ENCODE data around the gene MYCL. TPM values are rescaled to one million over a fixed set of nuclear protein-coding genes. Genes with fewer than 3 reads are reported as not detected.

Gene MYCL
- total and polyA plus RNA-seq, 2 of the 8 experiments (the other 6 are each of a cell fraction or from before 2014, with no cell fraction given): 20.3 to 28.8 TPM

GRCh38 chr1:39847940-39848339 lies 53.8 kb downstream of the MYCL start (continued):
- TF ChIP-seq CEBPB (IDR thresholded peaks at IDR 0.05; ENCODE audit: low read depth, low read length): no peak
- no peak for TF ChIP-seq KDM4A (IDR thresholded peaks at IDR 0.05; ENCODE audit: low read depth, low read length, severe bottlenecking)
- no peak for TF ChIP-seq JUN (IDR thresholded peaks at IDR 0.05; ENCODE audit: low read depth, low read length)
- TF ChIP-seq SAP30 (IDR thresholded peaks at IDR 0.05; ENCODE audit: insufficient read depth, insufficient replicate concordance, low read length): no peak
- no peak for TF ChIP-seq SRF (IDR thresholded peaks at IDR 0.05; ENCODE audit: low read depth, low read length)
- TF ChIP-seq CHD7 (IDR thresholded peaks at IDR 0.05; ENCODE audit: insufficient replicate concordance, low read length): no peak
- no peak for TF ChIP-seq KDM1A (IDR thresholded peaks at IDR 0.05; ENCODE audit: borderline replicate concordance, low read length)

Data from H1 (cell line).